Measurements from ENCODE around the gene PAQR3. TPM values are rescaled to one million over a fixed set of nuclear protein-coding genes. Genes with fewer than 3 reads are reported as not detected.

PAQR3 gene
- polyA plus RNA-seq, result 1 to 10 TPM; 2.0 to 4.1 (median 3.8) TPM

GRCh38 chr4:78938868-78939666, at the start of gene PAQR3:
Gene PAQR3 (minus strand): TSS chr4:78939438. CDS start chr4:78939224, 214 bp downstream.
- no peak within 1 kb of the TSS for H3K27ac ChIP-seq (ENCODE audit: low read depth, low read length)
- WGBS, 3 donors, result 0 to 1% (median 1%) methylated on average over 58 to 77 of the region's 77 CpGs

GRCh38 chr4:78987683-78988082, 48.4 kb upstream of the PAQR3 start:
- 88 to 95% (median 90%) methylated on average over 1 of the region's 1 CpG for WGBS, 3 donors

GRCh38 chr4:78984593-78984992, 45.4 kb upstream of the PAQR3 start:
- no peak overlapping the region for H3K27ac ChIP-seq (ENCODE audit: low read depth, low read length)
- WGBS, 3 donors, result 38 to 77% (median 74%) methylated on average over 2 of the region's 2 CpGs

More at GRCh38 chr4:78987683-78988082, 48.4 kb upstream of the PAQR3 start:
- no peak overlapping the region for H3K27ac ChIP-seq (ENCODE audit: low read depth, low read length)

GRCh38 chr4:78975865-78976264, 36.6 kb upstream of the PAQR3 start:
- H3K27ac ChIP-seq (ENCODE audit: low read depth, low read length), result no peak overlapping the region
- 79 to 91% (median 80%) methylated on average over 2 of the region's 2 CpGs for WGBS, 3 donors

GRCh38 chr4:78971776-78972175, 32.5 kb upstream of the PAQR3 start:
- no peak overlapping the region for H3K27ac ChIP-seq (ENCODE audit: low read depth, low read length)
- 46 to 93% (median 73%) methylated on average over 1 of the region's 1 CpG for WGBS, 3 donors

GRCh38 chr4:78971326-78971725, 32.1 kb upstream of the PAQR3 start:
- no peak overlapping the region for H3K27ac ChIP-seq (ENCODE audit: low read depth, low read length)
- WGBS, 3 donors, result 49 to 81% (median 71%) methylated on average over 1 of the region's 1 CpG

GRCh38 chr4:78962597-78963115, 23.4 kb upstream of the PAQR3 start:
- H3K27ac ChIP-seq (ENCODE audit: low read depth, low read length), result no peak overlapping the region
- WGBS, 3 donors, result 74 to 94% (median 87%) methylated on average over 2 of the region's 2 CpGs

GRCh38 chr4:78960926-78961325, 21.7 kb upstream of the PAQR3 start:
- 79 to 86% (median 85%) methylated on average over 3 of the region's 3 CpGs for WGBS, 3 donors
- no peak overlapping the region for H3K27ac ChIP-seq (ENCODE audit: low read depth, low read length)

- 87 to 89% (median 88%) methylated on average over 5 of the region's 5 CpGs for WGBS, 3 donors
These were observed 17.7 kb upstream of the PAQR3 start for GRCh38 chr4:78956975-78957374.

GRCh38 chr4:78953769-78954666, 14.8 kb upstream of the PAQR3 start:
- 45 to 49% (median 46%) methylated on average over 11 of the region's 11 CpGs for WGBS, 3 donors
- no peak overlapping the region for H3K27ac ChIP-seq (ENCODE audit: low read depth, low read length)

More at GRCh38 chr4:78956975-78957374, 17.7 kb upstream of the PAQR3 start:
- H3K27ac ChIP-seq (ENCODE audit: low read depth, low read length), result no peak overlapping the region

- WGBS, 3 donors, result 72 to 87% (median 82%) methylated on average over 5 of the region's 5 CpGs
- H3K27ac ChIP-seq (ENCODE audit: low read depth, low read length), result no peak overlapping the region
These were observed 14.0 kb upstream of the PAQR3 start for GRCh38 chr4:78953231-78953630.

GRCh38 chr4:78951862-78952472, 12.7 kb upstream of the PAQR3 start:
- no peak overlapping the region for H3K27ac ChIP-seq (ENCODE audit: low read depth, low read length)
- 49 to 65% (median 62%) methylated on average over 3 of the region's 3 CpGs for WGBS, 3 donors

- 70 to 84% (median 79%) methylated on average over 1 of the region's 1 CpG for WGBS, 3 donors
- no peak overlapping the region for H3K27ac ChIP-seq (ENCODE audit: low read depth, low read length)
These were observed 10.5 kb upstream of the PAQR3 start for GRCh38 chr4:78949735-78950134.

- no peak overlapping the region for H3K27ac ChIP-seq (ENCODE audit: low read depth, low read length)
- 91 to 97% (median 93%) methylated on average over 3 of the region's 3 CpGs for WGBS, 3 donors
These were observed 6.5 kb upstream of the PAQR3 start for GRCh38 chr4:78945651-78946179.

- no peak overlapping the region for H3K27ac ChIP-seq (ENCODE audit: low read depth, low read length)
- WGBS, 3 donors, result 41 to 61% (median 54%) methylated on average over 1 of the region's 1 CpG
These were observed 5.1 kb upstream of the PAQR3 start for GRCh38 chr4:78944381-78944780.

GRCh38 chr4:78940752-78941151, 1.5 kb upstream of the PAQR3 start:
- no peak overlapping the region for H3K27ac ChIP-seq (ENCODE audit: low read depth, low read length)
- 94 to 96% (median 95%) methylated on average over 5 of the region's 5 CpGs for WGBS, 3 donors

GRCh38 chr4:78939667-78940008, 400 bp upstream of the PAQR3 start:
- no peak overlapping the region for H3K27ac ChIP-seq (ENCODE audit: low read depth, low read length)
- 0 to 1% (median 1%) methylated on average over 9 of the region's 9 CpGs for WGBS, 3 donors

GRCh38 chr4:78938474-78938867, 767 bp downstream of the PAQR3 start:
- 3 to 5% (median 3%) methylated on average over 7 of the region's 7 CpGs for WGBS, 3 donors
- no peak overlapping the region for H3K27ac ChIP-seq (ENCODE audit: low read depth, low read length)

All from adipose tissue (tissue), 3 donors.